ENCODE measurements around the gene STUB1.

The STUB1 gene

DNA sequence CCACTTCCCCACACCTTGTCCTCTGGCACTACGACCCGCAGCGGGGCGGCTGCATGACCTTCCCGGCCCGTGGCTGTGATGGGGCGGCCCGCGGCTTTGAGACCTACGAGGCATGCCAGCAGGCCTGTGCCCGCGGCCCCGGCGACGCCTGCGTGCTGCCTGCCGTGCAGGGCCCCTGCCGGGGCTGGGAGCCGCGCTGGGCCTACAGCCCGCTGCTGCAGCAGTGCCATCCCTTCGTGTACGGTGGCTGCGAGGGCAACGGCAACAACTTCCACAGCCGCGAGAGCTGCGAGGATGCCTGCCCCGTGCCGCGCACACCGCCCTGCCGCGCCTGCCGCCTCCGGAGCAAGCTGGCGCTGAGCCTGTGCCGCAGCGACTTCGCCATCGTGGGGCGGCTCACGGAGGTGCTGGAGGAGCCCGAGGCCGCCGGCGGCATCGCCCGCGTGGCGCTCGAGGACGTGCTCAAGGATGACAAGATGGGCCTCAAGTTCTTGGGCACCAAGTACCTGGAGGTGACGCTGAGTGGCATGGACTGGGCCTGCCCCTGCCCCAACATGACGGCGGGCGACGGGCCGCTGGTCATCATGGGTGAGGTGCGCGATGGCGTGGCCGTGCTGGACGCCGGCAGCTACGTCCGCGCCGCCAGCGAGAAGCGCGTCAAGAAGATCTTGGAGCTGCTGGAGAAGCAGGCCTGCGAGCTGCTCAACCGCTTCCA lies 46.7 kb upstream of the STUB1 start:
- TF ChIP-seq, protein P1, sequence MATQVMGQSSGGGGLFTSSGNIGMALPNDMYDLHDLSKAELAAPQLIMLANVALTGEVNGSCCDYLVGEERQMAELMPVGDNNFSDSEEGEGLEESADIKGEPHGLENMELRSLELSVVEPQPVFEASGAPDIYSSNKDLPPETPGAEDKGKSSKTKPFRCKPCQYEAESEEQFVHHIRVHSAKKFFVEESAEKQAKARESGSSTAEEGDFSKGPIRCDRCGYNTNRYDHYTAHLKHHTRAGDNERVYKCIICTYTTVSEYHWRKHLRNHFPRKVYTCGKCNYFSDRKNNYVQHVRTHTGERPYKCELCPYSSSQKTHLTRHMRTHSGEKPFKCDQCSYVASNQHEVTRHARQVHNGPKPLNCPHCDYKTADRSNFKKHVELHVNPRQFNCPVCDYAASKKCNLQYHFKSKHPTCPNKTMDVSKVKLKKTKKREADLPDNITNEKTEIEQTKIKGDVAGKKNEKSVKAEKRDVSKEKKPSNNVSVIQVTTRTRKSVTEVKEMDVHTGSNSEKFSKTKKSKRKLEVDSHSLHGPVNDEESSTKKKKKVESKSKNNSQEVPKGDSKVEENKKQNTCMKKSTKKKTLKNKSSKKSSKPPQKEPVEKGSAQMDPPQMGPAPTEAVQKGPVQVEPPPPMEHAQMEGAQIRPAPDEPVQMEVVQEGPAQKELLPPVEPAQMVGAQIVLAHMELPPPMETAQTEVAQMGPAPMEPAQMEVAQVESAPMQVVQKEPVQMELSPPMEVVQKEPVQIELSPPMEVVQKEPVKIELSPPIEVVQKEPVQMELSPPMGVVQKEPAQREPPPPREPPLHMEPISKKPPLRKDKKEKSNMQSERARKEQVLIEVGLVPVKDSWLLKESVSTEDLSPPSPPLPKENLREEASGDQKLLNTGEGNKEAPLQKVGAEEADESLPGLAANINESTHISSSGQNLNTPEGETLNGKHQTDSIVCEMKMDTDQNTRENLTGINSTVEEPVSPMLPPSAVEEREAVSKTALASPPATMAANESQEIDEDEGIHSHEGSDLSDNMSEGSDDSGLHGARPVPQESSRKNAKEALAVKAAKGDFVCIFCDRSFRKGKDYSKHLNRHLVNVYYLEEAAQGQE (IDR thresholded peaks at IDR 0.05; ENCODE audit: low read depth) = no peak
- TF ChIP-seq CEBPB (IDR thresholded peaks at IDR 0.05) = no peak
- TF ChIP-seq, protein P2, sequence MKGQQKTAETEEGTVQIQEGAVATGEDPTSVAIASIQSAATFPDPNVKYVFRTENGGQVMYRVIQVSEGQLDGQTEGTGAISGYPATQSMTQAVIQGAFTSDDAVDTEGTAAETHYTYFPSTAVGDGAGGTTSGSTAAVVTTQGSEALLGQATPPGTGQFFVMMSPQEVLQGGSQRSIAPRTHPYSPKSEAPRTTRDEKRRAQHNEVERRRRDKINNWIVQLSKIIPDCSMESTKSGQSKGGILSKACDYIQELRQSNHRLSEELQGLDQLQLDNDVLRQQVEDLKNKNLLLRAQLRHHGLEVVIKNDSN (IDR thresholded peaks at IDR 0.05) = no peak
- no peak for TF ChIP-seq EP300 (IDR thresholded peaks at IDR 0.05; ENCODE audit: borderline replicate concordance)
- no peak for TF ChIP-seq TAF1 (IDR thresholded peaks at IDR 0.05; ENCODE audit: low read depth)
- no peak for TF ChIP-seq EGR1 (IDR thresholded peaks at IDR 0.05)
- TF ChIP-seq TEAD4 (IDR thresholded peaks at IDR 0.05) = no peak
- no peak for TF ChIP-seq ZBTB7A (IDR thresholded peaks at IDR 0.05; ENCODE audit: low read depth)
- no peak for TF ChIP-seq CREB1 (IDR thresholded peaks at IDR 0.05; ENCODE audit: low read depth)
- TF ChIP-seq RAD21 (IDR thresholded peaks at IDR 0.05; ENCODE audit: low read depth) = no peak
- TF ChIP-seq, protein P3, sequence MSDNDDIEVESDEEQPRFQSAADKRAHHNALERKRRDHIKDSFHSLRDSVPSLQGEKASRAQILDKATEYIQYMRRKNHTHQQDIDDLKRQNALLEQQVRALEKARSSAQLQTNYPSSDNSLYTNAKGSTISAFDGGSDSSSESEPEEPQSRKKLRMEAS (IDR thresholded peaks at IDR 0.05) = no peak
- TF ChIP-seq FOXM1 (IDR thresholded peaks at IDR 0.05; ENCODE audit: borderline replicate concordance, low read depth) = no peak
- no peak for TF ChIP-seq NFIC (IDR thresholded peaks at IDR 0.05)
- no peak for TF ChIP-seq YY1 (IDR thresholded peaks at IDR 0.05; ENCODE audit: low read depth)
- TF ChIP-seq TCF12 (IDR thresholded peaks at IDR 0.05; ENCODE audit: low read depth) = no peak

DNA sequence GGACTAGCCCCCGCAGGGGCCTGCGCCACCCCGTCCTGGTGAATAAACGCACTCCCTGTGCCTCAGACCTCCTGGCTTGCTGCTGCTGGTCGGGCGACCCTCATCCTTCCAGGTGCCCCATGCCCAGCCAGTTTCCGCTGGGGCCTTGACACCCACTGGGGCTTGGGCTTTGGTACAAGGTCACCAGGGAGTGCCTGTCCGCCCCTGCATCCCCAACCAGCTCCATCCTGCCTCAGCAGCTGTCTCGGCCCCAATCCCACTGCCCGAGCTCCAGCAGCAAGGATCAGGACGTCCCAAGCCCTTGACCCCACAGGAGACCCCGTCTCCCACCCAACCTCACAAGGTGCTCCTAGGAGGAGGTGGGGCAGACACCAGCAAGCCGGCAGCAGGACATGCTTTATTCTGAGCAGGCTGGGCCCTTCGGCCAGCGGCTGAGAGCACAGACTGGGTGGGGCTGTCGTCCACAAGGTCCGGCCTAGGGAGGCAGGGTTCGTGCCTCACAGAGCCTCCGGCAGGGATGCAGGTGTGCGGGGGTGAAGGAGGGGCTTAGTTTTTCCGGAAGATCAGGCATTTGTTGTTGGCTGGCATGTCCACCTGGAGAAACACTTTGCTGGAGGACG lies 46.0 kb upstream of the STUB1 start:
- TF ChIP-seq TEAD4 (IDR thresholded peaks at IDR 0.05) (no peak), FOXM1 (IDR thresholded peaks at IDR 0.05; ENCODE audit: borderline replicate concordance, low read depth) (no peak), EP300 (IDR thresholded peaks at IDR 0.05; ENCODE audit: borderline replicate concordance) (no peak), CEBPB (IDR thresholded peaks at IDR 0.05) (no peak), ZBTB7A (IDR thresholded peaks at IDR 0.05; ENCODE audit: low read depth) (no peak), EGR1 (IDR thresholded peaks at IDR 0.05) (no peak), NFIC (IDR thresholded peaks at IDR 0.05) (no peak), YY1 (IDR thresholded peaks at IDR 0.05; ENCODE audit: low read depth) (no peak), CREB1 (IDR thresholded peaks at IDR 0.05; ENCODE audit: low read depth) (no peak), TAF1 (IDR thresholded peaks at IDR 0.05; ENCODE audit: low read depth) (no peak), TCF12 (IDR thresholded peaks at IDR 0.05; ENCODE audit: low read depth) (no peak), RAD21 (IDR thresholded peaks at IDR 0.05; ENCODE audit: low read depth) (no peak)
- TF ChIP-seq, protein P2 (IDR thresholded peaks at IDR 0.05) = no peak
- TF ChIP-seq, protein P3 (IDR thresholded peaks at IDR 0.05) = no peak
- TF ChIP-seq, protein P1 (IDR thresholded peaks at IDR 0.05; ENCODE audit: low read depth) = no peak

DNA sequence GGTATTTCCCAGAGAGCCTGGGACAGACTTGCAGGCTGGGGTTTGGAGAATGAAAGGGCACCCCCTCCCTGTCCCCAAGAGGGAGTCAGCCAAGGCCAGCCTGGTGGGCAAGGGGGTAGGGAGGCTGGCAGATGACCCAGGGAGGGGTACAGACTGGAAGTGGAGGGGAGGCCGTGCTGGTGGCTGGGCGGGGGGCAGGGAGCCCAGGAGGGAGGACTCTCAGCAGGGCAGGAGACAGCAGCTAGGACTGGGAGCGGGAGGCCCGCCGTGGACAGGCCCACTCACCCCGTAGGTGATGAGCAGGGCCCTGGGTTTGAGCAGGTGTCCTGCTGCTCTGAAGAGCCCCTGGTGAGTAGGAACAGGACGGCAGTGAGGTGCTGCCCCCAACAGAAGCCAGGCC lies 45.2 kb upstream of the STUB1 start:
- TF ChIP-seq, protein P3 (IDR thresholded peaks at IDR 0.05) = no peak
- TF ChIP-seq RAD21 (IDR thresholded peaks at IDR 0.05; ENCODE audit: low read depth) = no peak
- TF ChIP-seq EP300 (IDR thresholded peaks at IDR 0.05; ENCODE audit: borderline replicate concordance) = no peak
- TF ChIP-seq CREB1 (IDR thresholded peaks at IDR 0.05; ENCODE audit: low read depth) = no peak
- TF ChIP-seq, protein P2 (IDR thresholded peaks at IDR 0.05) = no peak
- TF ChIP-seq CEBPB (IDR thresholded peaks at IDR 0.05) = no peak
- TF ChIP-seq, protein P1 (IDR thresholded peaks at IDR 0.05; ENCODE audit: low read depth) = no peak
- no peak for TF ChIP-seq TCF12 (IDR thresholded peaks at IDR 0.05; ENCODE audit: low read depth)
- TF ChIP-seq NFIC (IDR thresholded peaks at IDR 0.05) = no peak
- no peak for TF ChIP-seq EGR1 (IDR thresholded peaks at IDR 0.05)
- no peak for TF ChIP-seq TEAD4 (IDR thresholded peaks at IDR 0.05)
- TF ChIP-seq FOXM1 (IDR thresholded peaks at IDR 0.05; ENCODE audit: borderline replicate concordance, low read depth) = no peak

All from Ishikawa (cell line).